Stimulated activated CD4-positive, alpha-beta T cell treated with anti-CD3 and anti-CD28 coated beads, Interleukin-1b, Interleukin-23, amount 100 ng/mL, for 48 hours (primary cell): ENCODE data around the gene CYP3A5.
"Not testable (repeated sequence)": the region's sequence is repeated elsewhere in the genome, so short reads cannot be mapped to it uniquely, and the experiment has no call there.

Source experiments
- DNase-seq: peaks from one replicate; pipeline ENCODE4 v3.0.0-alpha.2; 2020

CYP3A5 gene

GRCh38 chr7:99679400-99680191 is at the start of gene CYP3A5:
CYP3A5 (minus strand) TSS chr7:99679996; CDS start chr7:99679896, 100 bp downstream.
- no peak for DNase-seq

GRCh38 chr7:99728615-99729014 is 48.8 kb upstream of the CYP3A5 start:
- DNase-seq, result no peak

- not testable (repeated sequence) for DNase-seq
Measured at GRCh38 chr7:99723201-99723600, 43.4 kb upstream of the CYP3A5 start.

- DNase-seq, result no peak
Measured at GRCh38 chr7:99720800-99721595, 41.2 kb upstream of the CYP3A5 start.

- DNase-seq, result no peak
Measured at GRCh38 chr7:99719996-99720769, 40.4 kb upstream of the CYP3A5 start.

- DNase-seq, result no peak
Measured at GRCh38 chr7:99713995-99714570, 34.3 kb upstream of the CYP3A5 start.

GRCh38 chr7:99709838-99710578 is 30.2 kb upstream of the CYP3A5 start:
- DNase-seq, result no peak

GRCh38 chr7:99709260-99709659 is 29.5 kb upstream of the CYP3A5 start:
- DNase-seq, result no peak

- no peak for DNase-seq
Measured at GRCh38 chr7:99707096-99707495, 27.3 kb upstream of the CYP3A5 start.

GRCh38 chr7:99699946-99700345 is 20.1 kb upstream of the CYP3A5 start:
- no peak for DNase-seq

- DNase-seq, result not testable (repeated sequence)
Measured at GRCh38 chr7:99698867-99699730, 19.3 kb upstream of the CYP3A5 start.

GRCh38 chr7:99694912-99695304 is 15.1 kb upstream of the CYP3A5 start:
- no peak for DNase-seq

GRCh38 chr7:99694201-99694911 is 14.6 kb upstream of the CYP3A5 start:
- no peak for DNase-seq

- DNase-seq, result no peak
Measured at GRCh38 chr7:99693427-99694200, 13.8 kb upstream of the CYP3A5 start.

GRCh38 chr7:99693100-99693426 is 13.3 kb upstream of the CYP3A5 start:
- no peak for DNase-seq

GRCh38 chr7:99692563-99692962 is 12.8 kb upstream of the CYP3A5 start:
- not testable (repeated sequence) for DNase-seq

GRCh38 chr7:99691658-99692057 is 11.9 kb upstream of the CYP3A5 start:
- not testable (repeated sequence) for DNase-seq

- not testable (repeated sequence) for DNase-seq
Measured at GRCh38 chr7:99690918-99691317, 11.1 kb upstream of the CYP3A5 start.

- not testable (repeated sequence) for DNase-seq
Measured at GRCh38 chr7:99685871-99686608, 6.2 kb upstream of the CYP3A5 start.
